Liver (tissue), 9 donors: ENCODE measurements around the gene ANKMY2. TPM values are rescaled to one million over a fixed set of nuclear protein-coding genes. Genes with fewer than 3 reads are reported as not detected.

Source experiments
- DNase-seq: peaks from one replicate; pipeline ENCODE4 v3.0.0-alpha.2; 2017; ENCODE audit warnings: low spot score
- H3K27ac ChIP-seq, 2 donors: one replicate each; pipeline ENCODE4 v1.7.0; 2013; ENCODE audit warnings: inconsistent platforms in 2 of 2, low read length in 2 of 2, control low read depth in 1 of 2, low read depth in 1 of 2, mild to moderate bottlenecking in 1 of 2
- H3K27me3 ChIP-seq, 4 donors: one replicate each; pipeline versions ENCODE4 v1.6.1 to v1.7.0; 2013; ENCODE audit warnings: low read length in 3 of 4, inconsistent platforms in 1 of 4, mild to moderate bottlenecking in 1 of 4, moderate library complexity in 1 of 4; ENCODE audit not compliant: control insufficient read depth in 4 of 4, insufficient read depth in 4 of 4
- H3K36me3 ChIP-seq, 4 donors: one replicate each; pipeline versions ENCODE4 v1.6.1 to v1.7.0; 2013; ENCODE audit warnings: low read length in 3 of 4, mild to moderate bottlenecking in 3 of 4, low read depth in 1 of 4, moderate library complexity in 1 of 4; ENCODE audit not compliant: control insufficient read depth in 4 of 4, insufficient read depth in 3 of 4
- H3K4me1 ChIP-seq, 4 donors: one replicate each; pipeline versions ENCODE4 v1.6.1 to v1.7.0; 2013; ENCODE audit warnings: low read length in 3 of 4, mild to moderate bottlenecking in 3 of 4, moderate library complexity in 1 of 4; ENCODE audit not compliant: control insufficient read depth in 4 of 4, insufficient read depth in 4 of 4
- H3K4me3 ChIP-seq, 3 donors: one replicate each; pipeline versions ENCODE4 v1.6.1 to v1.7.0; 2013; ENCODE audit warnings: low read length in 3 of 3, control low read depth in 1 of 3, low read depth in 1 of 3, mild to moderate bottlenecking in 1 of 3
- H3K9ac ChIP-seq, 2 donors: one replicate each; pipeline ENCODE4 v1.7.0; 2013; ENCODE audit warnings: low read length in 2 of 2, mild to moderate bottlenecking in 2 of 2, moderate library complexity in 2 of 2, control low read depth in 1 of 2, low read depth in 1 of 2
- H3K9me3 ChIP-seq, 4 donors: one replicate each; pipeline versions ENCODE4 v1.6.1 to v1.7.0; 2013; ENCODE audit warnings: low read length in 3 of 4; ENCODE audit not compliant: control insufficient read depth in 4 of 4
- ATF3 ChIP-seq: IDR thresholded peaks from 2 replicates; pipeline ENCODE4 v1.6.1; 2016; ENCODE audit warnings: antibody characterized with exemption
- CTCF ChIP-seq: fragments of 150-350 bp; IDR thresholded peaks from 2 replicates; pipeline ENCODE4 v1.5.1; 2017; ENCODE audit warnings: improper control_type of control experiment, low read depth, low read length; ENCODE audit not compliant: missing input control
- EGR1 ChIP-seq, 2 donors: IDR thresholded peaks; 2 replicates each; pipeline ENCODE4 v1.6.1; 2016 to 2018; ENCODE audit warnings: antibody characterized with exemption in 2 of 2, low read depth in 2 of 2
- FOXA2 ChIP-seq: IDR thresholded peaks from 2 replicates; pipeline ENCODE4 v1.6.1; 2016; ENCODE audit warnings: antibody characterized with exemption
- GABPA ChIP-seq, 2 donors: IDR thresholded peaks in 1 of 2; conservative IDR thresholded peaks in 1 of 2; 2 replicates each; pipeline ENCODE4 v1.6.1; 2016; ENCODE audit warnings: antibody characterized with exemption in 2 of 2, mild to moderate bottlenecking in 1 of 2, moderate library complexity in 1 of 2
- HNF4A ChIP-seq, 2 donors: conservative IDR thresholded peaks; 2 replicates each; pipeline ENCODE4 v1.6.1; 2016; ENCODE audit warnings: antibody characterized with exemption in 2 of 2, mild to moderate bottlenecking in 2 of 2
- HNF4G ChIP-seq: IDR thresholded peaks from 2 replicates; pipeline ENCODE4 v1.6.1; 2016; ENCODE audit warnings: antibody characterized with exemption
- JUND ChIP-seq, 2 donors: IDR thresholded peaks; 2 replicates each; pipeline ENCODE4 v1.6.1; 2016; ENCODE audit warnings: antibody characterized with exemption in 2 of 2
- MAX ChIP-seq: IDR thresholded peaks from 2 replicates; pipeline ENCODE4 v1.6.1; 2016; ENCODE audit warnings: antibody characterized with exemption
- REST ChIP-seq: IDR thresholded peaks from 2 replicates; pipeline ENCODE4 v1.6.1; 2016; ENCODE audit warnings: antibody characterized with exemption, mild to moderate bottlenecking
- RXRA ChIP-seq, 2 donors: IDR thresholded peaks; 2 replicates each; pipeline ENCODE4 v1.6.1; 2017 to 2018; ENCODE audit warnings: antibody characterized with exemption in 2 of 2, mild to moderate bottlenecking in 1 of 2
- SP1 ChIP-seq: IDR thresholded peaks from 2 replicates; pipeline ENCODE4 v1.6.1; 2018; ENCODE audit warnings: antibody characterized with exemption, mild to moderate bottlenecking
- TAF1 ChIP-seq: conservative IDR thresholded peaks from 2 replicates; pipeline ENCODE4 v1.6.1; 2016; ENCODE audit warnings: antibody characterized with exemption, mild to moderate bottlenecking
- YY1 ChIP-seq: IDR thresholded peaks from 2 replicates; pipeline ENCODE4 v1.6.1; 2016; ENCODE audit warnings: antibody characterized with exemption, mild to moderate bottlenecking
- ZBTB33 ChIP-seq: IDR thresholded peaks from 2 replicates; pipeline ENCODE4 v1.6.1; 2016; ENCODE audit warnings: antibody characterized with exemption
- WGBS: extraction: QIAGEN DNeasy Blood & Tissue Kit; methylation state at CpG from one replicate; pipeline ENCODE4 v1.1.7; 2013; 5-methylcytosine and 5-hydroxymethylcytosine counted together
- polyA plus RNA-seq, 2 donors: library from polyadenylated mRNA; stranded (reverse) in 1 of 2; unstranded in 1 of 2; fragments of 200-250 nt in 1 of 2; fragments of >200 nt in 1 of 2; fragmentation: Nextera tagmentation in 1 of 2; extraction: Ambion mirVana in 1 of 2; gene quantifications; one replicate each; pipeline versions ENCODE4 v1.2.1 to v1.2.3, GENCODE V29; 2013 to 2015
- total RNA-seq, 2 donors: library from RNA; depleted of rRNA; stranded (reverse); fragments of >200 nt; gene quantifications; one replicate each; pipeline ENCODE4 v1.2.3, GENCODE V29; 2014
- donor health status: healthy.
- donor health status: healthy.
- donor health status: healthy.
- donor health status: healthy.
- donor health status: healthy.

ANKMY2 gene
- total and polyA plus RNA-seq, 4 donors: 2.7 to 11.4 (median 5.4) TPM

- Histone ChIP-seq H3K4me3 (no peak overlapping the region), H3K4me1 (no peaks in the 10 kb centered on the region), H3K9me3 (no peaks in the 10 kb centered on the region), H3K27ac (no peak overlapping the region), H3K27me3 (no peaks in the 10 kb centered on the region), H3K36me3 (peaks cover 1 to 6% (median 4%) of the 10 kb centered on the region in 4 donors), H3K9ac (no peak overlapping the region)
- no peak for DNase-seq
- no peak for TF ChIP-seq MAX
- no peak for TF ChIP-seq SP1
- no peak for TF ChIP-seq RXRA (IDR thresholded peaks at IDR 0.05)
- no peak for TF ChIP-seq ZBTB33
- TF ChIP-seq YY1: no peak
- no peak for TF ChIP-seq GABPA (IDR thresholded peaks at IDR 0.05 in 1 of 2, conservative IDR thresholded peaks at IDR 0.05 in 1 of 2)
- no peak for TF ChIP-seq FOXA2
- TF ChIP-seq REST: no peak
- no peak for TF ChIP-seq JUND (IDR thresholded peaks at IDR 0.05)
- TF ChIP-seq ATF3: no peak
- no peak for TF ChIP-seq TAF1
- no peak for TF ChIP-seq HNF4A (conservative IDR thresholded peaks at IDR 0.05)
- no peak for TF ChIP-seq EGR1 (IDR thresholded peaks at IDR 0.05; ENCODE audit: low read depth in 2 of 2)
- 96% methylated on average over 4 of the region's 4 CpGs for WGBS
These were observed 25.3 kb upstream of the ANKMY2 start for GRCh38 chr7:16670731-16671344.

- Histone ChIP-seq H3K36me3 (peaks cover 0 to 1% (median under 1%) of the 10 kb centered on the region in 4 donors), H3K27ac (no peak overlapping the region), H3K4me1 (no peaks in the 10 kb centered on the region), H3K27me3 (no peaks in the 10 kb centered on the region), H3K9ac (no peak overlapping the region), H3K4me3 (no peak overlapping the region), H3K9me3 (no peaks in the 10 kb centered on the region)
- TF ChIP-seq YY1 (no peak), FOXA2 (no peak), CTCF (no peak), ZBTB33 (no peak), HNF4G (no peak), REST (no peak), GABPA (IDR thresholded peaks at IDR 0.05 in 1 of 2, conservative IDR thresholded peaks at IDR 0.05 in 1 of 2) (no peak), EGR1 (IDR thresholded peaks at IDR 0.05; ENCODE audit: low read depth in 2 of 2) (no peak), JUND (IDR thresholded peaks at IDR 0.05) (no peak)
- whole genome bisulfite sequencing: 91% methylated on average over 1 of the region's 1 CpG
- no peak for DNase-seq
These were observed 24.5 kb upstream of the ANKMY2 start for GRCh38 chr7:16670021-16670420.
